PC-3 (cell line): ENCODE data around the gene MAST2. TPM values are rescaled to one million over a fixed set of nuclear protein-coding genes. Genes with fewer than 3 reads are reported as not detected.

Experiments
- ATAC-seq: fragments of 200-7000 bp; cut with Tn5 transposase; 2 replicates; pipeline ENCODE4 v1.9.1; 2020; ENCODE audit warnings: mild to moderate bottlenecking, moderate library complexity
- BruUV-seq: library from RNA; stranded (reverse); fragments of 400-500 nt; replicated peaks from 2 replicates; lab custom pipeline; 2021; lab: Mats Ljungman, UMichigan
- CTCF ChIA-PET: fragments of 300-600 bp; sonication (Branson Sonifier 250); formaldehyde crosslinking; loops from one replicate; lab custom pipeline; 2022; ENCODE audit warnings: antibody characterized with exemption; lab: Charles Lee
- POLR2A ChIA-PET: fragments of 300-600 bp; sonication (Branson Sonifier 250); formaldehyde crosslinking; loops from one replicate; lab custom pipeline; 2022; ENCODE audit warnings: antibody characterized with exemption; ENCODE audit not compliant: unreplicated experiment; lab: Charles Lee
- DNase-seq: peaks from one replicate; pipeline ENCODE4 v3.0.0-alpha.2; 2015
- H2AFZ ChIP-seq: fragments of 300-600 bp; sonication (generic); 2 replicates; pipeline ENCODE4 v1.6.0; 2016; ENCODE audit warnings: antibody characterized with exemption, low read length
- H3F3A ChIP-seq: fragments of 300-600 bp; sonication (generic); one replicate; pipeline ENCODE4 v1.6.0; 2017; ENCODE audit warnings: antibody characterized with exemption, low read length, control low read depth, mild to moderate bottlenecking; ENCODE audit not compliant: unreplicated experiment
- H3K27ac ChIP-seq: fragments of 300-600 bp; sonication (generic); 2 replicates; pipeline ENCODE4 v1.5.1; 2016; ENCODE audit warnings: mild to moderate bottlenecking, low read length
- H3K27me3 ChIP-seq: fragments of 300-600 bp; sonication (generic); 2 replicates; pipeline ENCODE4 v1.6.1; 2016; ENCODE audit warnings: low read length, mixed read lengths
- H3K36me3 ChIP-seq: fragments of 300-600 bp; sonication (generic); 2 replicates; pipeline ENCODE4 v1.6.1; 2016; ENCODE audit warnings: low read depth, mixed run types, low read length, mixed read lengths
- H3K4me1 ChIP-seq: fragments of 300-600 bp; sonication (generic); 2 replicates; pipeline ENCODE4 v1.5.1; 2016; ENCODE audit warnings: low read length; ENCODE audit not compliant: insufficient read depth
- H3K4me2 ChIP-seq: fragments of 300-600 bp; sonication (generic); 2 replicates; pipeline ENCODE4 v1.6.0; 2016; ENCODE audit warnings: low read length
- H3K4me3 ChIP-seq: fragments of 300-600 bp; sonication (generic); 2 replicates; pipeline ENCODE4 v1.5.1; 2016; ENCODE audit warnings: mild to moderate bottlenecking, low read length, mixed read lengths
- H3K79me2 ChIP-seq: fragments of 300-600 bp; sonication (generic); 2 replicates; pipeline ENCODE4 v1.6.1; 2017; ENCODE audit warnings: low read length, mixed read lengths
- H3K9ac ChIP-seq: fragments of 300-600 bp; sonication (generic); 2 replicates; pipeline ENCODE4 v1.6.0; 2016; ENCODE audit warnings: mild to moderate bottlenecking, low read length
- H3K9me2 ChIP-seq: fragments of 300-600 bp; sonication (generic); replicated peaks from 2 replicates; pipeline ENCODE4 v1.6.1; 2016; ENCODE audit warnings: mixed run types, low read length, mixed read lengths
- H3K9me3 ChIP-seq: fragments of 300-600 bp; sonication (generic); 2 replicates; pipeline ENCODE4 v1.6.1; 2016; ENCODE audit warnings: low read length, mixed read lengths
- H4K20me1 ChIP-seq: fragments of 300-600 bp; sonication (generic); 2 replicates; pipeline ENCODE4 v1.6.1; 2016; ENCODE audit warnings: low read length, mixed read lengths
- EZH2 ChIP-seq: fragments of 300-600 bp; sonication (generic); IDR thresholded peaks from one replicate; pipeline ENCODE4 v1.6.1; 2017; ENCODE audit warnings: antibody characterized with exemption, mild to moderate bottlenecking, low read length; ENCODE audit not compliant: unreplicated experiment
- EZH2phosphoT487 ChIP-seq: fragments of 300-600 bp; sonication (generic); IDR thresholded peaks from 2 replicates; pipeline ENCODE4 v1.6.1; 2018; ENCODE audit warnings: mild to moderate bottlenecking, antibody characterized with exemption, low read length, borderline replicate concordance
- intact Hi-C: fragments of 100-400 bp; cut with micrococcal nuclease; formaldehyde crosslinking; loops from 2 replicates; pipeline ENCODE4 v1.9.0; 2023
- total RNA-seq: library from RNA; depleted of rRNA; stranded (reverse); fragments of >200 nt; gene quantifications from 2 replicates; pipeline ENCODE4 v1.2.3, GENCODE V29; 2014
- TF ChIP-seq, protein P1 (sequence below): fragments of 300-600 bp; sonication (generic); conservative IDR thresholded peaks from 2 replicates; pipeline ENCODE4 v1.5.1; 2017; ENCODE audit warnings: antibody characterized with exemption, low read depth, mild to moderate bottlenecking, low read length

MAST2 gene
- total RNA-seq, 1 experiment from 2014 or later = 29.3 TPM

DNA sequence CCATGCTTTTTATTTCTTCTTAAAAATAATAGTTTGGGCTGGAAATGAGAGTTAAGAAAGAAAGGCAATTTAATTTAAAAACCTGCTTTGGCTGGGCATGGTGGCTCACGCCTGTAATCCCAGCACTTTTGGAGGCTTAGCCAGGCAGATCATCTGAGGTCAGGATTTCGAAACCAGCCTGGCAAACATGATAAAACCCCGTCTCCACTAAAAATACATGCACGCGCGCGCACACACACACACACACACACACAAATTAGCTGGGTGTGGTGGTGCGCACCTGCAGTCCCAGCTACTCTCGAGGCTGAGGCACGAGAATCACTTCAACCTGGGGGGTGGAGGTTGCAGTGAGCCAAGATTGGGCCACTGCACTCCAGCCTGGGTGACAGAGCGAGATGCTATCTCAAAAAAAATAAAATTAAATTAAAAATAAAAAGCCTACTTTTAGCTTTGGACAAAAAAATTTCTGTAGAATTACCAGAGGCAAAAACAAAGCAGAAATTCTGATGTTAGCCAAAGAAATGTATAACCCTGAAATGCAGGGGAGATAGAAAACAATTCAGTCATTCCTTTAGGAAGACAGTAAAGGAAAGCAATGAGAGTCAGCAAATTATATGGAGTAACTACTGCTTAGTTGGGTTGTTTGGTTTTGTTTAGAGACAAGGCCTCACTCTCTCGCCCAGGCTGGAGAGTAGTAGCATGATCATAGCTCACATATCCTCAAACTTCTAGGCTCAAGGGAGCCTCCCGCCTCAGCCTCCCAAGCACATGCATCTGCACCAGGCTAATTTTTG, 37.2 kb upstream of the MAST2 start:
- Histone ChIP-seq H3K79me2 (no peaks in the 10 kb centered on the region), H4K20me1 (no peaks in the 10 kb centered on the region), H3K4me1 (no peaks in the 10 kb centered on the region), H3K9me2 (no peaks in the 10 kb centered on the region), H3K27me3 (no peaks in the 10 kb centered on the region), H3F3A (no peaks in the 10 kb centered on the region), H3K27ac (no peak overlapping the region), H2AFZ (no peak overlapping the region), H3K36me3 (no peaks in the 10 kb centered on the region), H3K9me3 (no peaks in the 10 kb centered on the region), H3K4me3 (no peak overlapping the region), H3K9ac (no peak overlapping the region), H3K4me2 (no peak overlapping the region)
- TF ChIP-seq EZH2phosphoT487 (no peak), EZH2 (no peak)
- TF ChIP-seq, protein P1, sequence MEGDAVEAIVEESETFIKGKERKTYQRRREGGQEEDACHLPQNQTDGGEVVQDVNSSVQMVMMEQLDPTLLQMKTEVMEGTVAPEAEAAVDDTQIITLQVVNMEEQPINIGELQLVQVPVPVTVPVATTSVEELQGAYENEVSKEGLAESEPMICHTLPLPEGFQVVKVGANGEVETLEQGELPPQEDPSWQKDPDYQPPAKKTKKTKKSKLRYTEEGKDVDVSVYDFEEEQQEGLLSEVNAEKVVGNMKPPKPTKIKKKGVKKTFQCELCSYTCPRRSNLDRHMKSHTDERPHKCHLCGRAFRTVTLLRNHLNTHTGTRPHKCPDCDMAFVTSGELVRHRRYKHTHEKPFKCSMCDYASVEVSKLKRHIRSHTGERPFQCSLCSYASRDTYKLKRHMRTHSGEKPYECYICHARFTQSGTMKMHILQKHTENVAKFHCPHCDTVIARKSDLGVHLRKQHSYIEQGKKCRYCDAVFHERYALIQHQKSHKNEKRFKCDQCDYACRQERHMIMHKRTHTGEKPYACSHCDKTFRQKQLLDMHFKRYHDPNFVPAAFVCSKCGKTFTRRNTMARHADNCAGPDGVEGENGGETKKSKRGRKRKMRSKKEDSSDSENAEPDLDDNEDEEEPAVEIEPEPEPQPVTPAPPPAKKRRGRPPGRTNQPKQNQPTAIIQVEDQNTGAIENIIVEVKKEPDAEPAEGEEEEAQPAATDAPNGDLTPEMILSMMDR = no peak
- intact Hi-C loops = no loop called here
- no peak for DNase-seq
- CTCF ChIA-PET = no interaction called here
- BruUV-seq = no TSS peak
- ATAC-seq = no peak
- POLR2A ChIA-PET = no interaction called here

DNA sequence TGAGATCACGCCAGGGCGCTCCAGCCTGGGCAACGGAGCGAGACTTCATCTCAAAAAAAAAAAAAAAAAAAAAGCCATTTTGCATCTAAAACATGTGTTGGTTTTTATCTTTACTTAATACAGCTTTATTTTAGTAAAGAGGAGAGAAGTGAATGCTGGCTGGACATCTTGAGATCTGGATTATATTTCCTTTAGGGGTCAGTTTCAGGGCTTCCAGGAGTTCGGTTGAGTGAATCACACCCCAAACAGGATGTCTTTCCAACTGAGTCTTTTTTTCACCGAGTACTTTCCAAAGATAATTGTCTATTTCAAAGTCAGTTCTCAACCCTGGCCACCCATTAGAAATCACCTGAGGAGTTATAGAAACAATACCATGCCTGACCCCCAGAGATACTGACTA, 36.4 kb upstream of the MAST2 start:
- Histone ChIP-seq H2AFZ (0 out of 2 replicates have a peak overlapping the region, but pooled peaks have one; percentile 21), H3K9me2 (no peaks in the 10 kb centered on the region), H3K4me2 (no peak overlapping the region), H3K4me3 (no peak overlapping the region), H3K9me3 (no peaks in the 10 kb centered on the region), H4K20me1 (no peaks in the 10 kb centered on the region), H3K4me1 (no peaks in the 10 kb centered on the region), H3K9ac (no peak overlapping the region), H3K27me3 (no peaks in the 10 kb centered on the region), H3K79me2 (no peaks in the 10 kb centered on the region), H3F3A (no peaks in the 10 kb centered on the region), H3K27ac (no peak overlapping the region), H3K36me3 (no peaks in the 10 kb centered on the region)
- ATAC-seq (no peak), DNase-seq (peak; percentile 7)
- BruUV-seq = no TSS peak
- ChIA-PET POLR2A (no interaction called here), CTCF (no interaction called here)
- TF ChIP-seq EZH2phosphoT487 = no peak
- TF ChIP-seq, protein P1 = no peak
- TF ChIP-seq EZH2 = no peak
- intact Hi-C loops = no loop called here

DNA sequence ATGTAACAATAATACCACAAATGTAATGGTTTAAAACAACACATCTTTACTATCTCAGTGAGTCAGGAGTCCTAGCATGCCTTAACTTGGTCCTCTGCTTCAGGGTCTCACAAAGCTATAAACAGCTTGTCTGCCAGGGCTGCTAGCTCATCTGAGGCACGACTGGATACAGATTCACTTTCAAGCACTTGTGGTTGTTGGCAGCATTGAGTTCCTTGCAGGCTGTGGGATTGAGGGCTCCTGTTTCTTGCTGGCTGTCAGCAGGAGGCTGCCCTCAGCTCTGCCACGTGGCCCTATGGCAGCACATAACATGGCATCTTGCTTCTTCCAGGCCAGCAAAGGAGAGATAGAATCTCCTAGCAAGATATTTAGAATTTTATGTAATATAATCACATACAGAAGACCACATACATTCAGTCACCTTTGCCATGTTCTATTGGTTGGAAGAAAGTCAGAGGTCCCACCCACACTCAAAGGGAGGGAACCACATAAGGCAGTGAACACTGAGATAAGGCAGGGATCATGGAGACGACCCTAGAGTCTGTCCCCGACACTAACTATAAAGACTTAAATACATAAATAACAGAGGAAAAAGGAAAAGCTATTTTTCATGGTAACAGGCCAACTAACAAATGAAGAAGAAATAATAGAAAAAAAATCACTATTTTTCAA, 34.0 kb upstream of the MAST2 start:
- no peaks in the 10 kb centered on the region for H3K4me1 ChIP-seq
- no peaks in the 10 kb centered on the region for H3K9me3 ChIP-seq
- no peaks in the 10 kb centered on the region for H3F3A ChIP-seq
- no peak overlapping the region for H3K27ac ChIP-seq
- no peak for TF ChIP-seq EZH2
- TF ChIP-seq EZH2phosphoT487 = no peak
- TF ChIP-seq, protein P1 = no peak
- no peak overlapping the region for H3K4me2 ChIP-seq
- H3K9ac ChIP-seq = no peak overlapping the region
- H3K79me2 ChIP-seq = no peaks in the 10 kb centered on the region
- intact Hi-C loops = no loop called here
- no peaks in the 10 kb centered on the region for H3K9me2 ChIP-seq
- H4K20me1 ChIP-seq = no peaks in the 10 kb centered on the region
- ChIA-PET CTCF (no interaction called here), POLR2A (no interaction called here)
- ATAC-seq (0 out of 2 replicates have a peak, but pooled peaks have one; percentile 20), DNase-seq (no peak)
- H3K27me3 ChIP-seq = no peaks in the 10 kb centered on the region
- no peak overlapping the region for H3K4me3 ChIP-seq
- no TSS peak for BruUV-seq
- 0 out of 2 replicates have a peak overlapping the region, but pooled peaks have one; percentile 19 for H2AFZ ChIP-seq
- H3K36me3 ChIP-seq = no peaks in the 10 kb centered on the region
